ENCODE results near the gene LNPK.
"Not testable (repeated sequence)": the region's sequence is repeated elsewhere in the genome, so short reads cannot be mapped to it uniquely, and the experiment has no call there.

The LNPK gene

DNA sequence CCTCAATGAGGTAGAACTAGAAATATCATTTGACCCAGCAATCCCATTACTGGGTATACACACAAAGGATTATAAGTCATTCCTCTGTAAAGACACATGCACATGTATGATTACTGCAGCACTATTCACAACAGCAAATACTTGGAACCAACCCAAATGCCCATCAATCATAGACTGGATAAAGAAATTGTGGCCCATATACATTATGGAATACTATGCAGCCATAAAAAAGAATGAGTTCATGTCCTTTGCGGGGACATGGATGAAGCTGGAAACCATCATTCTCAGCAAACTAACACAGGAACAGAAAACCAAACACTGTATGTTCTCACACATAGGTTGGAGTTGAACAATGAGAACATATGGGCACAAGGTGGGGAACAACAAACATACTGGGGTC, 106.1 kb downstream of the LNPK start:
- DNase-seq, result not testable (repeated sequence)

DNA sequence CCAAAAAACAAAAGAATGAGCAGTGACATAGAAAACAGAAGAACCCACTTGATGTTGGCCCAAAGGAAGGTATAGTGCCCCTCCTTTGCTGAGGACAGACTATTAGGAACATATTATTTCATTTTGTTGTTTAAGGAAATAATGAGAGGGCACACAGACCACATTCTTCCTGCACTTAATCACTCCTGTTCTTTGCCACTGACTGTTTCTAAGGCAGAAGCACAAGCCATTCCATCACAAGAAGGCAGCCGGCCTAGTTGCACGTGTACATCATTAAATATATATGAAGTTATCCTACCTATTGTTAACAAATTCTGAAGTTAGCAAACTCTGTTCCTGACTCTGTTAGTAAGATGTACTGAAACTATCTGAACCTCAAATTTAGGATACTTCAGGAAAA, 110.0 kb downstream of the LNPK start:
- no peak for DNase-seq

DNA sequence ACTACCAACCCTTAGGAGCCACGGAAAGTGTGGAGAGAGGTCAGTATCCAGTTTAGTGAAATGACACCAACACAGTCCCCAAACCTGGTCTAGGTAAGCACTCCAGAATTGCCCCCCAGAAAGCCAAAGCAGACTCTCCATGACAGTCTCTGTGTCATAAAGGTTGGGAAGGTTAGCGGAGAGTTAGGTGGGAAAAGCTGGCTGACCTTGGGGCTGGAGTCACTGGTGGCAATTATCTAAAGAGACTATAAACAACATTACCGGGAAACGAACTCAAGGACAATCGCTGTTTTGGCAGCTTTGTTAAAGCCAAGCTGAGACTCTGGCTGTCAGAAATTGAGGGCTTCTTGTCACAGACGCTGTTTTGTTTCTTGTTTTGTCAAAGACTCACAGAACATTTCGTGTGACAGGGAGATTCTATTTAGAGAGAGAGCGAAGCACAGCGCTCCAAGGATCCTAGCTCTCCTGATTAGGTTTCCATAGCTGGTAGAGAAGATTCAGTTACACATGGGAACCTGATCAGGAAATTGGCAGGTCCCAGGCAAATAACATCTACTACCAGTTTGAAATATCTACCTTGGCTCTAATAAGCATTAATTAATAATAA, 111.3 kb downstream of the LNPK start:
- no peak for DNase-seq

DNA sequence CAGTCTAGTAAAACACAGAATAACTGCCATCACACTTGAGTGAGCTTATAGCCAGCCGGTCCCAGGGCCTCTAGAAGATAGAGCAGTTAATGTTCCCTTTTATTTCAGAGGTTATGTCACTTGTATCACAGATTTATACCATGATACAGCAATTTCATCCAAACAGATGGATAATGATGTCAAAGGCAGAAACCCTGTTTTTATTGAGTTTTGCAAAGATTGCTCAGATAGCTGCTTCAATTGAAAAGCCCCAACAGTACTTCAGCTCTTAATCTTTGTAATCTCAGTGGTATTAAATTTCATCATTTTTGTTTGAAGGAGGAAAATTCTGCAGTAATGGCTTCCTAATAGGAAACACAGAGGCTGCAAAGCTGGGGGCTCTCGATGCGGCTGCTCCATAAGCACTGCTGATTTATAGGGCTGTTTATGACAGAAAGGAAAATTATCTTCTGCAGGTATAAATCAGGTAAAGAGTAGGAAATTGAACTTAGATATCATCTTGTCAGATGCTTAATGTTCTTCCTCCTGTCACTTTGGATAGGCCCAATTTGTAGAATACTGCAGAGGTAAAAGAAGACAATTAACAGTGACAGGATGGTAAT, 112.3 kb downstream of the LNPK start:
- DNase-seq, result peak; percentile 45

DNA sequence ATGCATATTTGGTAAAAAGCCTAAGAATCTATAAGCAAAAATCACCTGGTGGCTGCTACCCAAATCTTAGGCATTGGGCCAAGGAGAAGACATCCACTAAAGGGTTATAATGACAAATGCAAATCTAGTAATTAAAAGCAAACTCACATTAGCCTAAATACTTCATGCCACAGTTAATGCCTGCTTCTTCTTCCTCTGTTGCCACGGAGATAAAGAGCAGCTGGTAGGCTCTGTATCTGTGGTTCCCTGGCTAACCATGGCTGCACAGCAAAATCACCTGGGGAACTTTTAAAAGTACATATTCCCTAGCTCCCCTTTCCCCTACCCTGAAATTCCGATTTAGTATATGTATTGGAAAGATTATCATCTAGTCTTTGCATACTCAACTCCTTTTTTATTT, 114.3 kb downstream of the LNPK start:
- peak; percentile 35 for DNase-seq

DNA sequence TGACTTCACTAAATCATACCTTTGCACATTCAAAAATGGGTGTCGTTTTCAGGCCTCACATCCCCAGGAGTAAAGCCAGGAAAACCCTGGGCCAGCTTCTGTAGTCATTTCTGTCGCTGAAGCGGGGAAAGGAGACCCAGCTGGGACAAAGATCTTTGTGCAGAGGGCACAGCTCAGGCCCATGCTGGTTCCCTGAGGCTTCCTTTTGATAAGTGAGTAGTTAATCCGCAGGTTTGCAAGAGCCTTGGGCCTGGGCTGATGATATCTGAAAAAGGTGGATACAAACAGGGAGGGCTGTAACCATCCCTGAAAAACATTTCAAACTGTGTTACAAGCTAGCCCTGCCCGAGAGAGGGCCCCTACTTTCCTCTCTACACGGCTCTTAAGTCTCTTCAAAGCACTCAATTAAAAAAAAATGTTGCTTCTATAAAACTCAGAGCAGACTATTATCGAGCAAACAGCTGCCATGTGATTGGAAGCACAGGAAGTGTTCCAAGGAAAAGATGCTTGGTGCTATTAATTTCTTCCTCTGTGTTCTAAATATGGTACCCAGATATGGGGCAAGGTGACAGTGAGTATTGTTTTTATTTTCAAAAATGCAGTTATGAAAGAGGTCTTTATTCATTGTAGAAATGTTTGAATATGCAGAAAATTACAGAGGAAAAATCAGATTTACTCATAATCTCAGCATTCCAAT, 117.2 kb downstream of the LNPK start:
- no peak for DNase-seq

DNA sequence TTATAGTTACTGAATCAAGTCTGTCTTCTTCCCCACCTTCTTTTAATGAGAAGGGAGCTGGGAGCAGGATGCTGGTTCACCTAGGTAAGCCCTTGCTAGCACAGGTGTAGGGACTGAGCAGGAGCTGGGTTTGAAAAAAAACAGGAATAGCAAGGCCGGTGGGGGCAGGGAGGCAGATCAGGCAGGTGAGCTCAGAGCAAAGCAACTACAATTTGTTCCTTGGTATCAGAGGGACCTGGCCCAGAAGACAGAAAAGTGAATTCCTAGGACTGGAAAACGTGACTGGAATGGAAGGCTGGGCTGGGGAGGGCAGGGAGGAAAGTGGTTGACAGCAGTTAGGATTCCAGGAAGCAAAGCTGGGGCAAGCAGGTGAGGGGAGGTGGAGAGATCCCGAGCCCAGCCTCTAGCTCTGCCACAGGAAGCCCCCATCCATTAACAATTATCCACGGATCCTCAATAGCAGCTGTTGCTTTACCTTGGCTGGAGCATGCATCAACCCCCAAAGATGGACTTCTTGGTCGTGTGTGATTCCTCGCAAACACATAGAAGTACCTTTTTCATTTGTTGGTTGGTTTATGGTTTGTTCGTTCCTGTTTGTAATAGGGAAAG, 118.4 kb downstream of the LNPK start:
- no peak for DNase-seq

DNA sequence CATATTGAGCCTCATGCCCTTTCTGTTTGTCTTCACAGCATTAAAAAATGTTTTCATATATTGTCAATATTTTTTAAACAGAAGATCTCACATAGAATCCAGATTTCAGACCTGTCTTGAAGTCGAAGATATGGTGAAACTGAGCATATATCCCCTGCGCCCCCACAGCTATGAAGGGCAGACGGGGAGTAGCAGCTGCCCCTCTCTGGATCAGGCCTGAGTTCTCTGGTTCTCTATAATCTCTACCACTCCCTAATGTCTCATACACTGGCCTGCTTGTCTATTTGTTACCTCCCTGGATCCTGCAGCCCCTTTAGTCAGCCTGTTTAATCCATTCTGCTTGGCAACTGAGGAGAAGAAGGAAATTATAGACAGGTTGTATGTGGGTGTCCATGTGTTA, 122.4 kb downstream of the LNPK start:
- no peak for DNase-seq

DNA sequence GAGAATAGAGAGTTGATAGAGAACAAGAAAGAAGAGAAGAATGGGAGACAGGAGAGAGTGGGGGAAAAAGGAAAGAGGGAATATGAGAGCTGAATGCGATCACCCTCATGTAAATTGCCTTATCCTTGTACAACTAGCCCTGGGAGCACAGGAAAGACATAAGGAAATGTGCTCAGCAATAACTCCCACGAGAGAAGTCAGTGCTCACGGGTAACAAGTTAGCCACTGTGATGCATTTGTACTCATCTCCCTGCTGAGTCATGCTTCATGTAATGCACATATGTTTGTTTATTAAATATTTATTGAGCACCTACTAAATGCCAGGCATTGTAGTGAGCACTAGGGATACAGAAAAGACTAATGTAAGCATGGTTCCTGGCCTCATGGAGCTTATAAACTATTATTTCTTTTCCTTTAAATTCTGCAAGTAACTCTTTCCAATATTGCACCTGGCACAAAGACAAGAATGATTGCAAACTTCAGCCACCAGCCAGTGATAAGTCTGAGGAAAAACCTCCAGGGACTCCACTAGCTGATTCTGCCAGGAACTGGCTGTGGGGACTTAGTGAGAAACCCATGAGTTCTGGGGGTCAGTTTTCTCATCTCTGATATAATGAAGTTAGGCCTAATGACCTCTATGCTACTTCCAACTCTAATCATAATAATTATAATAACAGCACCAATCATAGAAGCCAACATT, 124.1 kb downstream of the LNPK start:
- no peak for DNase-seq

DNA sequence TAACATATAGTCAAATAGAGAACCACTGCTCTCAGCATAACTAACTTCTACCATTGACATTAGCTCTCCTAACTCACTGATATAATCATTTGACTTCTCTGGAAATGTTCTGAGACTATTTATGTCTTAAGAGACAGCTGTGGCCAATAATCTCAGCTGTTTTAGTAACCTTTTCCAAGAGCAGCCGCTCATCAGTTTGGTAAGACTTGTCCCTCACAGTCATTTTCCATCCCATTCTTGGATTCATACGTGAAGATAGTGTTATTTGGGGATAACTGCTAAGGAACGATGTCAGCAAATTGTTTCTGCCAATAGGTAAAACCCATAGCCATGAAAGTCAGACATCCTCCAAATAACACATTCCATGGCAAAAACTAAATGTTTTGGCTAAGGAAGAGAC, 127.8 kb downstream of the LNPK start:
- no peak for DNase-seq

Data from NCI-H2081 treated with DMSO at 0.1 percent for 48 hours (cell line).